Loucy (cell line): ENCODE data around the gene PTPRF.

Source experiments
- CTCF ChIP-seq: fragments of 200-600 bp; sonication (generic); conservative IDR thresholded peaks from 2 replicates; pipeline ENCODE4 v1.5.1; 2014; ENCODE audit warnings: mild to moderate bottlenecking, antibody characterized with exemption, low read length
- EZH2phosphoT487 ChIP-seq: fragments of 200-600 bp; IDR thresholded peaks from 2 replicates; pipeline ENCODE4 v1.6.1; 2018; ENCODE audit warnings: antibody characterized with exemption, mild to moderate bottlenecking, moderate library complexity, borderline replicate concordance

- no peak for TF ChIP-seq CTCF
- TF ChIP-seq EZH2phosphoT487: no peak
Measured at GRCh38 chr1:43550598-43551246, 20.0 kb downstream of the PTPRF start.
